Measurements from ENCODE around the gene ARHGAP22. TPM values are rescaled to one million over a fixed set of nuclear protein-coding genes. Genes with fewer than 3 reads are reported as not detected.

The ARHGAP22 gene
- total RNA-seq, 2 donors from 2014 or later, result 0.32 to 0.48 TPM

- no peak for ATAC-seq (replicated peaks)
- no peak overlapping the region for H3K4me3 Mint-ChIP-seq
- H3K9me3 Mint-ChIP-seq, result no peaks in the 10 kb centered on the region
- H3K27ac Mint-ChIP-seq, result no peak overlapping the region
- H3K36me3 Mint-ChIP-seq (ENCODE audit: low read depth), result peaks cover 8% of the 10 kb centered on the region
- H3K27me3 Mint-ChIP-seq, result no peaks in the 10 kb centered on the region
- no peaks in the 10 kb centered on the region for H3K4me1 Mint-ChIP-seq
These were observed 190.7 kb downstream of the ARHGAP22 start for GRCh38 chr10:48414160-48414559.

- no peaks in the 10 kb centered on the region for H3K4me1 Mint-ChIP-seq
- no peaks in the 10 kb centered on the region for H3K9me3 Mint-ChIP-seq
- no peak for ATAC-seq (replicated peaks)
- H3K27ac Mint-ChIP-seq, result no peak overlapping the region
- H3K27me3 Mint-ChIP-seq, result no peaks in the 10 kb centered on the region
- peaks cover 8% of the 10 kb centered on the region for H3K36me3 Mint-ChIP-seq (ENCODE audit: low read depth)
- H3K4me3 Mint-ChIP-seq, result no peak overlapping the region
These were observed 191.9 kb downstream of the ARHGAP22 start for GRCh38 chr10:48412933-48413332.

- Mint-ChIP-seq H3K27me3 (no peaks in the 10 kb centered on the region), H3K27ac (no peak overlapping the region), H3K4me1 (no peaks in the 10 kb centered on the region), H3K36me3 (ENCODE audit: low read depth) (peaks cover 8% of the 10 kb centered on the region), H3K9me3 (no peaks in the 10 kb centered on the region), H3K4me3 (no peak overlapping the region)
- no peak for ATAC-seq (replicated peaks)
These were observed 192.8 kb downstream of the ARHGAP22 start for GRCh38 chr10:48412081-48412480.

- no peaks in the 10 kb centered on the region for H3K9me3 Mint-ChIP-seq
- no peak overlapping the region for H3K4me3 Mint-ChIP-seq
- no peak overlapping the region for H3K27ac Mint-ChIP-seq
- peaks cover 8% of the 10 kb centered on the region for H3K36me3 Mint-ChIP-seq (ENCODE audit: low read depth)
- ATAC-seq (replicated peaks), result no peak
- H3K27me3 Mint-ChIP-seq, result no peaks in the 10 kb centered on the region
- H3K4me1 Mint-ChIP-seq, result no peaks in the 10 kb centered on the region
These were observed 193.4 kb downstream of the ARHGAP22 start for GRCh38 chr10:48411510-48411909.

GRCh38 chr10:48410503-48410902 lies 194.4 kb downstream of the ARHGAP22 start:
- no peak for ATAC-seq (replicated peaks)
- no peak overlapping the region for H3K4me3 Mint-ChIP-seq

GRCh38 chr10:48406658-48407057 lies 198.2 kb downstream of the ARHGAP22 start:
- Mint-ChIP-seq H3K4me3 (no peak overlapping the region), H3K27me3 (no peaks in the 10 kb centered on the region), H3K36me3 (ENCODE audit: low read depth) (peaks cover 15% of the 10 kb centered on the region), H3K9me3 (no peaks in the 10 kb centered on the region), H3K4me1 (no peaks in the 10 kb centered on the region), H3K27ac (no peak overlapping the region)
- no peak for ATAC-seq (replicated peaks)

More at GRCh38 chr10:48410503-48410902, 194.4 kb downstream of the ARHGAP22 start:
- H3K27me3 Mint-ChIP-seq, result no peaks in the 10 kb centered on the region
- no peak overlapping the region for H3K27ac Mint-ChIP-seq
- no peaks in the 10 kb centered on the region for H3K4me1 Mint-ChIP-seq
- H3K9me3 Mint-ChIP-seq, result no peaks in the 10 kb centered on the region
- peaks cover 15% of the 10 kb centered on the region for H3K36me3 Mint-ChIP-seq (ENCODE audit: low read depth)

- H3K27me3 Mint-ChIP-seq, result no peaks in the 10 kb centered on the region
- no peaks in the 10 kb centered on the region for H3K4me1 Mint-ChIP-seq
- H3K4me3 Mint-ChIP-seq, result no peak overlapping the region
- no peak overlapping the region for H3K27ac Mint-ChIP-seq
- peak; percentile 26 for ATAC-seq (replicated peaks)
- H3K9me3 Mint-ChIP-seq, result no peaks in the 10 kb centered on the region
- peaks cover 15% of the 10 kb centered on the region for H3K36me3 Mint-ChIP-seq (ENCODE audit: low read depth)
These were observed 198.7 kb downstream of the ARHGAP22 start for GRCh38 chr10:48406204-48406603.

- no peaks in the 10 kb centered on the region for H3K27me3 Mint-ChIP-seq
- peaks cover 5% of the 10 kb centered on the region for H3K4me1 Mint-ChIP-seq
- no peaks in the 10 kb centered on the region for H3K9me3 Mint-ChIP-seq
- no peak for ATAC-seq (replicated peaks)
- H3K4me3 Mint-ChIP-seq, result no peak overlapping the region
- no peak overlapping the region for H3K27ac Mint-ChIP-seq
- peaks cover 15% of the 10 kb centered on the region for H3K36me3 Mint-ChIP-seq (ENCODE audit: low read depth)
These were observed 200.2 kb downstream of the ARHGAP22 start for GRCh38 chr10:48404646-48405045.

GRCh38 chr10:48400850-48401220 lies 204.0 kb downstream of the ARHGAP22 start:
- Mint-ChIP-seq H3K4me3 (no peak overlapping the region), H3K4me1 (peaks cover 12% of the 10 kb centered on the region), H3K36me3 (ENCODE audit: low read depth) (peaks cover 11% of the 10 kb centered on the region), H3K9me3 (no peaks in the 10 kb centered on the region), H3K27ac (peak overlapping the region; percentile 52), H3K27me3 (no peaks in the 10 kb centered on the region)
- ATAC-seq (replicated peaks), result peak; percentile 28

GRCh38 chr10:48400129-48400849 lies 204.6 kb downstream of the ARHGAP22 start:
- peaks cover 7% of the 10 kb centered on the region for H3K36me3 Mint-ChIP-seq (ENCODE audit: low read depth)
- peaks cover 12% of the 10 kb centered on the region for H3K4me1 Mint-ChIP-seq
- H3K27ac Mint-ChIP-seq, result peak overlapping the region; percentile 52
- no peaks in the 10 kb centered on the region for H3K9me3 Mint-ChIP-seq
- H3K4me3 Mint-ChIP-seq, result no peak overlapping the region
- H3K27me3 Mint-ChIP-seq, result no peaks in the 10 kb centered on the region
- ATAC-seq (replicated peaks), result no peak

- Mint-ChIP-seq H3K27me3 (no peaks in the 10 kb centered on the region), H3K36me3 (ENCODE audit: low read depth) (peaks cover 3% of the 10 kb centered on the region), H3K9me3 (no peaks in the 10 kb centered on the region), H3K4me1 (peaks cover 12% of the 10 kb centered on the region), H3K4me3 (no peak overlapping the region), H3K27ac (peak overlapping the region; percentile 52)
- no peak for ATAC-seq (replicated peaks)
These were observed 205.3 kb downstream of the ARHGAP22 start for GRCh38 chr10:48399551-48399950.

- no peak overlapping the region for H3K4me3 Mint-ChIP-seq
- ATAC-seq (replicated peaks), result no peak
- no peak overlapping the region for H3K27ac Mint-ChIP-seq
- peaks cover 12% of the 10 kb centered on the region for H3K4me1 Mint-ChIP-seq
- no peaks in the 10 kb centered on the region for H3K27me3 Mint-ChIP-seq
- H3K36me3 Mint-ChIP-seq (ENCODE audit: low read depth), result no peaks in the 10 kb centered on the region
- no peaks in the 10 kb centered on the region for H3K9me3 Mint-ChIP-seq
These were observed 205.8 kb downstream of the ARHGAP22 start for GRCh38 chr10:48399056-48399541.

- Mint-ChIP-seq H3K9me3 (no peaks in the 10 kb centered on the region), H3K27ac (no peak overlapping the region), H3K27me3 (no peaks in the 10 kb centered on the region), H3K36me3 (ENCODE audit: low read depth) (no peaks in the 10 kb centered on the region), H3K4me3 (no peak overlapping the region), H3K4me1 (peaks cover 14% of the 10 kb centered on the region)
- ATAC-seq (replicated peaks), result no peak
These were observed 206.6 kb downstream of the ARHGAP22 start for GRCh38 chr10:48398261-48398660.

Measured in activated T-helper 17 cell treated with anti-CD3 and anti-CD28 coated beads, Interleukin-2, amount 50 U/mL, for 72 hours (primary cell).